GM18868 (cell line): ENCODE results near the gene CYTH3.
A peak's percentile ranks its signal among the peaks of the same experiment; 100 is the strongest.
"Not testable (repeated sequence)": the region's sequence is repeated elsewhere in the genome, so short reads cannot be mapped to it uniquely, and the experiment has no call there.

Experiments
- ATAC-seq: cut with Tn5 transposase; IDR thresholded peaks from one replicate; pipeline ENCODE4 v1.9.1; 2021; ENCODE audit warnings: mild to moderate bottlenecking, moderate library complexity; ENCODE audit not compliant: unreplicated experiment

The CYTH3 gene

GRCh38 chr7:6272481-6273323, at the start of gene CYTH3:
Gene CYTH3, minus strand, starts transcription at chr7:6272624. Its CDS starts 117 bp downstream, at chr7:6272507.
- peak; percentile 81 for ATAC-seq

GRCh38 chr7:6320791-6321190, 48.4 kb upstream of the CYTH3 start:
- ATAC-seq, result no peak

- ATAC-seq, result no peak
These were observed 45.5 kb upstream of the CYTH3 start for GRCh38 chr7:6317797-6318438.

- ATAC-seq, result no peak
These were observed 43.8 kb upstream of the CYTH3 start for GRCh38 chr7:6316226-6316625.

GRCh38 chr7:6315746-6316145, 43.3 kb upstream of the CYTH3 start:
- no peak for ATAC-seq

GRCh38 chr7:6310271-6310993, 38.0 kb upstream of the CYTH3 start:
- ATAC-seq, result no peak

- ATAC-seq, result no peak
These were observed 35.3 kb upstream of the CYTH3 start for GRCh38 chr7:6307762-6308161.

- no peak for ATAC-seq
These were observed 34.0 kb upstream of the CYTH3 start for GRCh38 chr7:6306471-6306870.

GRCh38 chr7:6305330-6305729, 32.9 kb upstream of the CYTH3 start:
- ATAC-seq, result no peak

GRCh38 chr7:6301446-6301845, 29.0 kb upstream of the CYTH3 start:
- not testable (repeated sequence) for ATAC-seq

GRCh38 chr7:6299774-6300173, 27.4 kb upstream of the CYTH3 start:
- ATAC-seq, result no peak

- no peak for ATAC-seq
These were observed 22.4 kb upstream of the CYTH3 start for GRCh38 chr7:6294839-6295238.

- ATAC-seq, result no peak
These were observed 20.8 kb upstream of the CYTH3 start for GRCh38 chr7:6293202-6293601.

GRCh38 chr7:6291941-6292340, 19.5 kb upstream of the CYTH3 start:
- ATAC-seq, result not testable (repeated sequence)

- ATAC-seq, result no peak
These were observed 19.1 kb upstream of the CYTH3 start for GRCh38 chr7:6291531-6291930.

GRCh38 chr7:6290319-6290741, 17.9 kb upstream of the CYTH3 start:
- no peak for ATAC-seq

GRCh38 chr7:6288270-6288860, 15.9 kb upstream of the CYTH3 start:
- ATAC-seq, result no peak

GRCh38 chr7:6286486-6286885, 14.1 kb upstream of the CYTH3 start:
- ATAC-seq, result no peak

- ATAC-seq, result no peak
These were observed 12.3 kb upstream of the CYTH3 start for GRCh38 chr7:6284461-6285360.

- ATAC-seq, result no peak
These were observed 11.6 kb upstream of the CYTH3 start for GRCh38 chr7:6284055-6284400.
